ENCODE measurements around the gene NELFB.

GRCh38 chr9:137293482-137294090 lies 38.5 kb downstream of the NELFB start:
- no peak for TF ChIP-seq CTCF (IDR thresholded peaks at IDR 0.05)
- no peak for TF ChIP-seq POLR2A (IDR thresholded peaks at IDR 0.05)

Data from thyroid gland (tissue), 4 donors.